WTC11 (cell line): ENCODE results near the gene ARMH1. TPM values are rescaled to one million over a fixed set of nuclear protein-coding genes. Genes with fewer than 3 reads are reported as not detected.

Experiments
- ATAC-seq: fragments of 200-7000 bp; cut with Tn5 transposase; 2 replicates; pipeline ENCODE4 v1.10.0; 2021; ENCODE audit warnings: mild to moderate bottlenecking, moderate library complexity
- CTCF ChIA-PET: fragments of 300-600 bp; sonication (Branson Sonifier 250); formaldehyde crosslinking; loops from one replicate; lab custom pipeline; 2021; ENCODE audit warnings: antibody characterized with exemption; lab: Charles Lee
- POLR2A ChIA-PET: fragments of 350-600 bp; sonication (Branson Sonifier 250); formaldehyde crosslinking; loops from one replicate; lab custom pipeline; 2021; ENCODE audit warnings: antibody characterized with exemption; lab: Charles Lee
- DNase-seq: peaks from one replicate; pipeline ENCODE4 v3.0.0; 2021; ENCODE audit warnings: low spot score
- H3K27ac Mint-ChIP-seq: 2 replicates; pipeline ENCODE4 v1.8.0; 2021; ENCODE audit warnings: mixed read lengths
- H3K27me3 Mint-ChIP-seq: 2 replicates; pipeline ENCODE4 v1.8.0; 2021; ENCODE audit warnings: low read depth, mild to moderate bottlenecking, moderate library complexity, mixed read lengths
- H3K36me3 Mint-ChIP-seq: 2 replicates; pipeline ENCODE4 v1.8.0; 2021; ENCODE audit warnings: mixed read lengths
- H3K4me1 Mint-ChIP-seq: 2 replicates; pipeline ENCODE4 v1.8.0; 2022; ENCODE audit warnings: mixed read lengths
- H3K4me3 Mint-ChIP-seq: 2 replicates; pipeline ENCODE4 v1.8.0; 2021; ENCODE audit warnings: mild to moderate bottlenecking, moderate library complexity, mixed read lengths
- H3K9me3 Mint-ChIP-seq: 2 replicates; pipeline ENCODE4 v1.8.0; 2021; ENCODE audit warnings: mixed read lengths
- ARID4B ChIP-seq: sonication (generic); formaldehyde crosslinking; IDR thresholded peaks from 2 replicates; pipeline ENCODE4 v1.8.0; 2023; ENCODE audit warnings: missing genetic modification reagents, mild to moderate bottlenecking, borderline replicate concordance
- CDX4 ChIP-seq: fragments of 250-450 bp; sonication (Bioruptor Pico); IDR thresholded peaks from 2 replicates; pipeline ENCODE4 v1.9.0; 2021; ENCODE audit warnings: moderate library complexity, mild to moderate bottlenecking, inconsistent platforms, borderline replicate concordance
- E2F5 ChIP-seq: sonication (generic); formaldehyde crosslinking; IDR thresholded peaks from 2 replicates; pipeline ENCODE4 v1.8.1; 2022; ENCODE audit warnings: mild to moderate bottlenecking, moderate library complexity, missing genetic modification reagents
- ELF4 ChIP-seq: sonication (generic); formaldehyde crosslinking; IDR thresholded peaks from 2 replicates; pipeline ENCODE4 v1.8.1; 2022; ENCODE audit warnings: low read depth, mild to moderate bottlenecking, moderate library complexity, missing genetic modification reagents
- EMX1 ChIP-seq: fragments of 250-450 bp; sonication (Bioruptor Pico); IDR thresholded peaks from 2 replicates; pipeline ENCODE4 v1.8.0; 2021; ENCODE audit warnings: mild to moderate bottlenecking
- FOXP1 ChIP-seq: sonication (generic); formaldehyde crosslinking; IDR thresholded peaks from 2 replicates; pipeline ENCODE4 v1.8.0; 2022; ENCODE audit warnings: missing genetic modification reagents, mild to moderate bottlenecking, moderate library complexity, borderline replicate concordance
- IRF1 ChIP-seq: sonication (generic); formaldehyde crosslinking; IDR thresholded peaks from 2 replicates; pipeline ENCODE4 v1.8.0; 2023; ENCODE audit warnings: missing genetic modification reagents
- NFATC4 ChIP-seq: fragments of 250-450 bp; sonication (Bioruptor Pico); IDR thresholded peaks from 2 replicates; pipeline ENCODE4 v1.9.0; 2021; ENCODE audit warnings: mild to moderate bottlenecking
- NFYB ChIP-seq: sonication (generic); formaldehyde crosslinking; conservative IDR thresholded peaks from 2 replicates; pipeline ENCODE4 v1.8.0; 2022; ENCODE audit warnings: low read depth, missing genetic modification reagents
- OVOL2 ChIP-seq: fragments of 250-450 bp; sonication (Bioruptor Pico); IDR thresholded peaks from 2 replicates; pipeline ENCODE4 v1.9.0; 2021; ENCODE audit warnings: mild to moderate bottlenecking, borderline replicate concordance
- RELA ChIP-seq: sonication (generic); formaldehyde crosslinking; IDR thresholded peaks from 2 replicates; pipeline ENCODE4 v1.8.1; 2022; ENCODE audit warnings: missing genetic modification reagents, mild to moderate bottlenecking, borderline replicate concordance
- SMAD3 ChIP-seq: sonication (generic); formaldehyde crosslinking; IDR thresholded peaks from 2 replicates; pipeline ENCODE4 v1.8.0; 2022; ENCODE audit warnings: missing genetic modification reagents, mild to moderate bottlenecking, borderline replicate concordance
- SMAD4 ChIP-seq: sonication (generic); formaldehyde crosslinking; IDR thresholded peaks from 2 replicates; pipeline ENCODE4 v1.8.0; 2022; ENCODE audit warnings: mild to moderate bottlenecking, missing genetic modification reagents
- TEAD4 ChIP-seq: sonication (generic); formaldehyde crosslinking; IDR thresholded peaks from 2 replicates; pipeline ENCODE4 v1.8.0; 2022; ENCODE audit warnings: mild to moderate bottlenecking, missing genetic modification reagents
- USF2 ChIP-seq: sonication (generic); formaldehyde crosslinking; IDR thresholded peaks from 2 replicates; pipeline ENCODE4 v1.8.1; 2023; ENCODE audit warnings: mild to moderate bottlenecking, missing genetic modification reagents, moderate library complexity
- ZBTB21 ChIP-seq: sonication (generic); formaldehyde crosslinking; IDR thresholded peaks from 2 replicates; pipeline ENCODE4 v1.8.1; 2023; ENCODE audit warnings: mild to moderate bottlenecking, missing genetic modification reagents, borderline replicate concordance
- ZNF263 ChIP-seq: sonication (generic); formaldehyde crosslinking; IDR thresholded peaks from 2 replicates; pipeline ENCODE4 v1.8.1; 2022; ENCODE audit warnings: low read depth, mild to moderate bottlenecking, moderate library complexity, missing genetic modification reagents
- ZNF317 ChIP-seq: sonication (generic); formaldehyde crosslinking; IDR thresholded peaks from 2 replicates; pipeline ENCODE4 v1.8.1; 2023; ENCODE audit warnings: low read depth, mild to moderate bottlenecking, moderate library complexity, missing genetic modification reagents, borderline replicate concordance
- ZNF396 ChIP-seq: fragments of 250-450 bp; sonication (Bioruptor Pico); IDR thresholded peaks from 2 replicates; pipeline ENCODE4 v1.8.0; 2021; ENCODE audit warnings: mild to moderate bottlenecking, moderate library complexity, borderline replicate concordance
- ZNF425 ChIP-seq: fragments of 250-450 bp; sonication (Bioruptor Pico); conservative IDR thresholded peaks from 2 replicates; pipeline ENCODE4 v1.9.0; 2021; ENCODE audit warnings: mild to moderate bottlenecking
- ZNF512 ChIP-seq: sonication (generic); formaldehyde crosslinking; IDR thresholded peaks from 2 replicates; pipeline ENCODE4 v1.8.1; 2022; ENCODE audit warnings: missing genetic modification reagents, borderline replicate concordance
- total RNA-seq: library from RNA; stranded (reverse); gene quantifications from 3 replicates; pipeline ENCODE4 v1.2.3, GENCODE V29; 2021

The ARMH1 gene
- total RNA-seq, 1 experiment from 2014 or later = 0.74 TPM

GRCh38 chr1:44689447-44689765 is 14.9 kb downstream of the ARMH1 start:
- DNase-seq (no peak), ATAC-seq (no peak)
- H3K27ac Mint-ChIP-seq = no peak overlapping the region
- ChIA-PET POLR2A (no interaction called here), CTCF (interaction anchor here (0.7 to 1.0 kb wide), 3 partner anchors 13 to 17 kb away, joined by 3 read pairs; no protein-coding TSS in a partner anchor)
- no peaks in the 10 kb centered on the region for H3K9me3 Mint-ChIP-seq
- no peaks in the 10 kb centered on the region for H3K36me3 Mint-ChIP-seq
- H3K4me1 Mint-ChIP-seq = peaks cover 28% of the 10 kb centered on the region
- no peaks in the 10 kb centered on the region for H3K27me3 Mint-ChIP-seq
- no peak overlapping the region for H3K4me3 Mint-ChIP-seq
- TF ChIP-seq TEAD4 (CRISPR knock-in tag) (no peak), FOXP1 (no peak), ZNF425 (CRISPR knock-in tag) (no peak), NFATC4 (CRISPR knock-in tag) (no peak)

GRCh38 chr1:44693159-44693558 is 18.6 kb downstream of the ARMH1 start:
- H3K4me1 Mint-ChIP-seq = peaks cover 16% of the 10 kb centered on the region
- H3K27me3 Mint-ChIP-seq = peaks cover 3% of the 10 kb centered on the region; the same call in 1 of the 2 replicates
- no peak for DNase-seq
- ChIA-PET POLR2A (no interaction called here), CTCF (interaction anchor here (0.6 kb wide), 1 partner anchor 11 kb away, joined by 3 read pairs; no protein-coding TSS in a partner anchor)
- no peak overlapping the region for H3K4me3 Mint-ChIP-seq
- no peak for ATAC-seq
- TF ChIP-seq USF2 (CRISPR knock-in tag) = no peak
- TF ChIP-seq ZNF512 (CRISPR knock-in tag) = no peak
- TF ChIP-seq OVOL2 (CRISPR knock-in tag) = no peak
- H3K27ac Mint-ChIP-seq = no peak overlapping the region
- no peaks in the 10 kb centered on the region for H3K36me3 Mint-ChIP-seq
- no peaks in the 10 kb centered on the region for H3K9me3 Mint-ChIP-seq

- no peak overlapping the region for H3K4me3 Mint-ChIP-seq
- DNase-seq (no peak), ATAC-seq (no peak)
- no peaks in the 10 kb centered on the region for H3K36me3 Mint-ChIP-seq
- ChIA-PET POLR2A (no interaction called here), CTCF (no interaction called here)
- no peaks in the 10 kb centered on the region for H3K9me3 Mint-ChIP-seq
- no peak overlapping the region for H3K27ac Mint-ChIP-seq
- peaks cover 3% of the 10 kb centered on the region; the same call in 1 of the 2 replicates for H3K27me3 Mint-ChIP-seq
- H3K4me1 Mint-ChIP-seq = peaks cover 9% of the 10 kb centered on the region
- no peak for TF ChIP-seq ZNF396 (CRISPR knock-in tag)
- TF ChIP-seq EMX1 (CRISPR knock-in tag) = no peak
- no peak for TF ChIP-seq E2F5 (CRISPR knock-in tag)
- TF ChIP-seq TEAD4 (CRISPR knock-in tag) = no peak
- TF ChIP-seq SMAD3 (CRISPR knock-in tag) = no peak
- TF ChIP-seq CDX4 (CRISPR knock-in tag) = no peak
- TF ChIP-seq ZBTB21 (CRISPR knock-in tag) = no peak
- no peak for TF ChIP-seq ARID4B (CRISPR knock-in tag)
- no peak for TF ChIP-seq ZNF317 (CRISPR knock-in tag)
- TF ChIP-seq NFYB (CRISPR knock-in tag) = no peak
- TF ChIP-seq RELA (CRISPR knock-in tag) = no peak
- no peak for TF ChIP-seq SMAD4 (CRISPR knock-in tag)
- TF ChIP-seq ELF4 (CRISPR knock-in tag) = no peak
- TF ChIP-seq ZNF263 (CRISPR knock-in tag) = no peak
- no peak for TF ChIP-seq IRF1 (CRISPR knock-in tag)
Observed at GRCh38 chr1:44693900-44694299, 19.4 kb downstream of the ARMH1 start.
